ENCODE data around the gene C4orf17.
"Not testable (repeated sequence)": the region's sequence is repeated elsewhere in the genome, so short reads cannot be mapped to it uniquely, and the experiment has no call there.

The C4orf17 gene

DNA sequence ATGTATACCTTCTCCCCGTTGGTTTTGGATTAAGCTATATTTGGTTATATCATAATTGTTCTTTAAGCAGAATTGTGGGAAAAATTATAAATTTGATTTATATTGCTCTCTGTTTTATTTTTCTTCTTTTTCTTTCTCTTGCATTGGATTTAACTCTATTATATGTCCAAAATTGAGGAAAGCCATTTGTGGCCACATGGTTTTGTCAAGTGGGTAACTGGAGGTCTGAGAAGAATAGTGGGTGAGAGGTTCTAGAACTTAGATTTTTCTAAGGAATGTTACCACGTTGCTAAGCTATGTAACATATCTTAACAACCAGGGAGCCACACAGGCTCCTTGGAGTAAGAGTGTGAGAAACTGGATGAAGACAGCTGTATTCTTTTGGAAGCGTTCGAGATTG is at the start of gene C4orf17:
C4orf17 (plus strand) TSS at position 301 of the 400 bp plus-strand sequence. CDS start 2,061 bp downstream, outside the sequence.
- DNase-seq: no peak

DNA sequence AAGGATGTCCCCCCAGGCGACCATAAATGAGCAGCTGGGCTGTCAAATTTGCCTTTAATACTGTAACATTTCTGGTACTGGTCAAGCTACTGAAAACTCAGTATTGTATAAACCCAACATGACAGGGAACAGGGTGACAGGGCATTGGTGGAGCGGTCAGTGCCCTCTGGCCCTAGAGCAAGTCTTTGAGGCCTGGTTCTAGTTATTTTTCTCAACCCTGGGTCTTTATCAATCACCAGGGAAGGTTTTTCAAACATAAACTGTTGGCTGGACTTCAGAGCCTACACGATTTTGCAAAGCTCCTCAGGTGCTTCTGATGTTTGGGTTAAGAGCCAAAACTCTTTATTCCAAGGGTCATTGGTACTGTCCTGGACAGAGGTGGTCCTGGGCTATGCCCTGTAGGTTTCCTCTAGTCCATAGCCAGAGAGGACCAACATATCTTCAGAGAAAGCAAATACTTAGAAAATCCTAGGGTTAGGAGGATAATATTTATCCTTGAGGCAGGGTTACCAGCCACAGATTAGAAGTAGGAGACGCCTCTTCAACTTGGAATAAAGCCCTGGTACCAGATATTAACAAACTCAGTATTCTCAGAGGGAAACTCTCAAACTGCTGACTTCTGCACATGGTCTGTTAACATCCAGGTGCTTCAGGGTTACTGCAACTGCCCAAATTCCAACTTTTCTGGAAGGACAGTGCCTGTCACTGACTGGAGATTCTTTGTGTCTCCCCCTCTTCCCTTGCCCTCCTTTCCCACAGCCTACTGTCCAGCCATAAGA is 49.0 kb upstream of the C4orf17 start:
- no peak for DNase-seq

DNA sequence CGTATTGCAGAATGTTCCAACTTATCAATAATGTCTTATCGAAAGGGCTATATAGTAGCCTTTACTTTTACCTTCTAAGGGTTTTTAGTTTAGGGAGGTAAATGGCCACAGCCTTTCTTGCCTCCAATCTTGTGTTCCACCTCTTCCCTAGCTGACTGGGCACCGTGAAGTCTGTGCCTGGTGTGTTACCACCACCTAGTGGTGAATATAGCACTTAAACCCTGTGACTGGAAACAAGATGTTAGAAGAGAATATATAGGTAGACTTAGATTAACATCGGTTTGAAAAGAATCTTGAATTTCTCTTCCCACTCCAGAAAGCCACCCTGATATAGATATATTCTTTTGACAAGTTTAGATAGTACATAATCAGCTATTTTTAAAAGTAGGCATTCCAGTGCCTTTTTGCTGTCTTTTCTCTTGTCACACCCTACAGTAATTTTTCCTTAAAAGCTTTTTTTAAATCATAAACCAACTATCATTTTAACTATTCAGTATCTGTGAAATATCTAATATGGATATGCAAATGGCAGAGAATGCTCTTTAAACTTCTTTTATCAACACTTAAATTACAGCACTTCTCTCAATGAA is 47.9 kb upstream of the C4orf17 start:
- DNase-seq: peak; percentile 46

DNA sequence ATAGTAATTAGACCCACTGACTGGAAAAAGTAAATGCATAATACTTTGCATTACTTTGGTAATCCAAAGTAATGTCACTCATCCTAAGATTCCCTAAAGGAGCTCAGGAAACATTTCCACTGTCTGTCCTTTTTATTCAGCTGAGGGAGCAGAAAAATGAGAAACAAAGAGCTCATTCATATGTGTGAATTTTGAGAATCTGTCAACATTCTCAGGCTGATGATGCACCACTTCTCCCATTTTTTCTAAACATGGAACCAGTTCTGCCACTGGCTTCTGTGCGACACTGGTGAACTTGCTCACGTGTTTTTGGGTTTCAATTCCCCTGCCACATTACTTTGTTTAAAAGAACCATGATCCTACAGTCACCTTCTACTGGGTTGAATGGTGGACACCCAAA is 47.3 kb upstream of the C4orf17 start:
- DNase-seq: no peak

DNA sequence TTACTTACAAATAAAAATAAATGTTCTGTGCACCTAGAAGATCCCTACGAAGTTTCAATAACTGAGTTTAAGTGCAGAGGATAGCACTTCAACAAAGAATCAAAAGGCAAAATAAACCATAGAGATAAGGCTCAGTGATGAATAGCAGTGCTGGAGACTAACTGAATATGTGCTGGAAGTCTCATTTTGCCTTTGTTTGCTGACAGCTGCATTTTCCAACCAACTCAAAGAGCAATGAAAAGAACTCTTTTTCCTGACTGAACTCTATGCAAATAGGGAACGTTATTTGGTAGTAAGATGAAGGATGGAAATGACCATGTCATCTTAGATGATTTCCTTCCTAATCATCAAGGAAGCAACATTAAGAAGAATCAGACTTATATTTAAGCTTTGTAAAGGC is 42.9 kb upstream of the C4orf17 start:
- DNase-seq: peak; percentile 45

DNA sequence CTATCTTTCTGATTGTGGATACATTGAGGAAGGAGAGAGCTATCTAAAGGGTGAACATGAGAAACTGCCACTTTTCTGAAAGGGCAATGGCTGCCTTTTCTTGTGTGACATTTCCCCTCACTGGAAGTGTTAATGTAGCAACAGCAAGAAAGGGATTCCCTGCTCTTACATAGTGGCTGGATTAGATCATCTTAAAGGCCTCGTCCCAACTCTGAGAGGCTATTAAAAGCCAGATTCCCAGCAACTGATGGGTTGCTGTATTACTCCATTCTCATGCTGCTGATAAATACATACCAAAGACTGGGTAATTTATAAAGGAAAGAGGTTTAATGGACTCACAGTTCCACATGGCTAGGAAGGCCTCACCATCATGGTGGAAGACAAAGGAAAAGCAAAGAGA is 41.9 kb upstream of the C4orf17 start:
- no peak for DNase-seq

DNA sequence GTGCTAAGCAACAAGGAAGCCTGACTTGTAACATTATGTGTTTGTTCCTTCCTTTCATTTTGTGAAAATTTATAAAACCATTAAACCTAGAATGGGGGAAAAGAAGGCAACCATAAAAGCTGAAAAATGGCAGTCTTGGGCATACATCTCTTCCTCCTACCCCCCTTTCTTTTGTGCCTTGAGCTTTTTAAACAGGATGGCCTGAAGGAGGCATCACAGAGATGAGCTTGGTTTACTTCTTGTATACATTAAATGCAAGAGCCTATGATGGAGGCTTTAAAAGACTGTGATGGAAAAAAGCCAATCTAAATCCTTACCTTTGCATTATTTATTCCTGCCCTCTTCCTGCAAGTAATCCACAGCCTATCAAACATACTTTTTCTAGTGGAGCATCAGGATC is 39.5 kb upstream of the C4orf17 start:
- no peak for DNase-seq

DNA sequence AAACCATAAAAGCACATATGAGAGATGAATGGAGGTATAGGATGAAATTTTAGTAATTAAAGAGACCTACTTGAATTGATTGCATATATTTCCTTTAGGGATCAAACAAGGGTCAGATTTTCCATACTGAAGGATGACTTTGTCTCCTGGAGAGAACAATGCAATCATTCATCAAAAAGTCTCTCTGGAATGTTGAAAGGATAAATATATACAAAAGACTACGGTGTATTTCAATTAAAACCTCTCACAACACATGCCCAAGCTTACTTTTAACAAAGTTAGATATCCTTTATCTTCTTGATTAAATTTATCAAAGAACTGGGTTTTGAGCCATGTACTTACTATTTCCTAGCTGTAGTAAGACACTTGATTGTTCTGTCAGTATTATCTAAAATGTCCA is 38.9 kb upstream of the C4orf17 start:
- no peak for DNase-seq

DNA sequence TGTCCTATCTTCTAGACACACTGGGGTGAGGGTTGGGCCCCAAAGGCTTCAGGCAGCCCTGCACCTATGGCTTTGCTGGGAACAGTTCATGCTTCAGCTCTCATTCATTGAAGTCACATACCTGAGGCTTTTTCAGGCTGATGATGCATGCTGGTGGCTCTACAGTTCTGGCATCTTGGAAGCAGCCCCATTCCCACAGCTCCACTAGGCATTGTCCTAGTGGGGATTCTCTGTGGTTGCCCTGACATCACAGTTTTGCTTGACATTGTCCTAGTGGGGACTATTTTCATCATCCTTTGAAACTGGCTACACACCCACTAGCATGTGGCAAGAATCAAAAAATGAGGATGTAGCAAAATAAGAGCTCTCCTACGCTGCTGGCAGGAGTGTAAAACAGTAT is 37.7 kb upstream of the C4orf17 start:
- DNase-seq: no peak

DNA sequence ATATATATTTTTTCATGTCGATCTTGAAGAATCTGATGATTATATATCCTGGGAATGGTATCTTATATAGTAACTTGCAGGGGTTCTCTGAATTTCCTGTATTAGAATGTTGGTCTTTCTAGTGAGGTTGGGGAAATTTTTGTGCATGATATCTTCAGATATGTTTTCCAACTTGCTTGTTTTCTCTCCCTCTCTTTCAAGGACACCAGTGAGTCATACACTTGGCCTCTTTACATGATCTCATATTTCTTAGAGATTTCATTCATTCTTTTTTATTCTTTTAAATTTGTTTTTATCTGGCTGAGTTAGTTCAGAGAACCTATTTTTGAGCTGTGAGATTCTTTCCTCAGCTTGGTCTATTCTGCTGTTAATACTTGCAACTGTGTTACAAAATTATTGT is 27.2 kb upstream of the C4orf17 start:
- DNase-seq: no peak

DNA sequence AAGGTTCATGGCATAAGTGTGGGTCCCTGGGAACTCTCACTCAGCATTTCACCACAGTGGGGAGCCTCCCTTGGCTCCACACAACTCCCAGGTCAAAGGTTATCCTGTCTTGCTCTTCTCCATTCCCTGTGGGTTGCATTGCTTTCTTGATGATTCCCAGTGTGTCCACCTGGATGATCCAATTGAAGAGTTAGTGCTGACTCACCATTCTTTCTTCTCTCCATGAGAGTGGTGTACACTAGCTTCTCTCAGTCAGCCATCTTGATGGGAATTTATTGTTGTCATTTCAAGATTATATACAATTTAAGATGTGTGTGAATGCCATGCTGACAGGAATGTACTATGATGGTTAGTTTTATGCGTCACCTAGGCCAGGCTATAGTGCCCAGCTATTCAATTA is 25.6 kb upstream of the C4orf17 start:
- no peak for DNase-seq

DNA sequence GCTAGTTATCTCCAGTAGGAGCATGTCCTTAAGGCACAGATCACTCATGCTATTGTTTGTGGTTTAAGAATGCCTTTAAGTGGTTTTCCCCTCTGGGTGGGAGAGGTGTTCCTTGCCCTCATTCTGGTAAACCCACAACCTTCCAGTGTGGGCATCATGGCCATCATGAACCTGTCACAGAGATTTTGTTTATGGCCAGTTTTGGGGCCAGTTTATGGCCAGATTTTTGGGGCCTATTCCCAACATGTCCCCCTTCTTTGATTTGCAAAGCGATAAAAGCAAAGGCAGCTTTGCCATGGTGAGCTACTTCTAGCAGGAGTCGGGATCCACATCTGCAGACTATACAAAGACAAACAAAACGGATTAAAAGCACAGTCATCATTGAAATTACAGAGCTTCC is 24.2 kb upstream of the C4orf17 start:
- DNase-seq: not testable (repeated sequence)

DNA sequence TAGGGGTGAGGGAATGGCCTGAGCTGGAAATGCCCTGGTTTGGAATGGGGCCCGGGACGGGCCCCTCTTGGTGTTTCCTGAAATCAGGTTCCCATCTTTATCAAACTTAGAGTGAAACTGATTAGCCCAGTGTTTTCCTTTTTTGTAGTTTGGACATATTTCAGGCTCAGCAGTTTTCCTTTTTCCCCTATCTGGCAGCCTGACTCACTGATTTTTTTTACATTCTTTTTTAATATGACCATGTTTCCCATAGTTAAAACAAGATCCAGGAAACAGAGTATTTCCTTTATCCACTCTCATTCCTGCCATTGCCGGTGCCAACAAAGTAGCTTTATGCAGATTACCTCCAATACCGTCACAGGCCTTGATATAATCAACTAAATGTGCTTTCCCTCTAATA is 20.5 kb upstream of the C4orf17 start:
- DNase-seq: no peak

DNA sequence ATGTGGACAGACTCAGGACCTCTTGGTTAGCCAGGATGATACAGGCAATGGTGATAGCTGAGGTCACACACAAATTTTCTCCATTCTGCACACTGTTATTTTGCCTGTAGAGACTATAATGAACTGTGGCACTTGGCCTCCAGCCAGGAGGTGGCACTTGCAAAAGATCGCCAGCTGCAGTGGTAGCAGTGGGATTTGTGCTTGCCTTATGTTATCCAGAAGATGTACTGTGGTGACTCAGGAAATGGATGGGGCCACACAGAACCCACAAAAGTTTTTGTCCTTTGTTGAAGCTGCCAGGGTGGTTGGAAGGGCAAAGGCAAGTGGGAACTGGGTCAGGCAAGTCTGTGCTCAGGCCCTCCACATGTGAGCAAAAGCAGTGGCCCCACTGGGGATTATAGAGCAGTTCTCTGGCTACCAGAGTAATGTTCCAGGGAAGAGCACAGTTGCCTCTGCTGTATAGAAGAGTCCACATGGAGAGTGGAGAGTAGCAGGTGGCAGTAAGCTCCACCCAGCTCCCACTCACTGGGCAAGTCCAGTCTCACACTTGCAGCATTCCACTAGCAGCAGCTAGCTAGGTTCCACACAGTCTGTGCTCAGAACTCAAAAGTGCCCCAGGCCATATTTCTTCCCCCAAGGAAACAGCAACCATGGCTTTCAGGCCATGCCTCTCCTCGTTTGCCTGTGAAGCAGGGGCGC is 5.9 kb upstream of the C4orf17 start:
- no peak for DNase-seq

DNA sequence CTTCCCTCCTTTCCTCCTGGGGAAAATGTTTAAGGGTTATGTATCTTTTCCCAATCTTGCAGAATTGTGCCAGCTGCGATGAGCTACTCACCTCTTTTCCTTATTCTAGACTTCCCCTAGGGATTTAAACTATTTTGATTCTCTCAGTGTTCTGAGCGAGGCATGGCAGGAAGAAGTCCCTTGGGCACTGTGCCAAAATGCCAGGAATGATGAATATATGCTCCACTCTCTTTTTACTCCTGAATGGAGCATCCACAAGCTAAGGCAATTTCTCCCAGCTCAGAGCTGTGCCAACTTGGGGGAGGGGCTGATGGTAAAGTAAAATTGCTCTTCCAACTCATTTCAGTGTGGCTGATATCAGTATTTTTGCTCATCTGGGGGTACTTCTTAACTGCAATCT is 4.0 kb upstream of the C4orf17 start:
- DNase-seq: no peak

DNA sequence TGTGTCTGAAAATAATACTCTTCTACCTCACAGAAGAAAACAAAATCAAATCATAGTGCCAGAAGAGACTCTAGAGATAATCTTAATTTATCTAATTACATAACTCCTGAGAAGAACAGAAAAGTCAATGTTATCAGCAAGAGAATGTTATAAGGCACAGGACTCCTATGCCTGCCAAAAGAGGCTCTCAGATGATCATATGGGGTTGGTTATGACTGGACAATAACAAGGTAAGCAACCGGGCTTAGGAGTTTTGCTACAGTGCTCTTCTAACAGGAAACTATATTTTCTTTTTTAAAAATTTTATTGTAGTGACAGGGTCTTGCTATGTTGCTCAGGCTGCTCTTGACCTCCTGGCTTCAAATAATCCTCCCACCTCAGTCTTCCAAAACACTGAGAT is 3.5 kb upstream of the C4orf17 start:
- no peak for DNase-seq

DNA sequence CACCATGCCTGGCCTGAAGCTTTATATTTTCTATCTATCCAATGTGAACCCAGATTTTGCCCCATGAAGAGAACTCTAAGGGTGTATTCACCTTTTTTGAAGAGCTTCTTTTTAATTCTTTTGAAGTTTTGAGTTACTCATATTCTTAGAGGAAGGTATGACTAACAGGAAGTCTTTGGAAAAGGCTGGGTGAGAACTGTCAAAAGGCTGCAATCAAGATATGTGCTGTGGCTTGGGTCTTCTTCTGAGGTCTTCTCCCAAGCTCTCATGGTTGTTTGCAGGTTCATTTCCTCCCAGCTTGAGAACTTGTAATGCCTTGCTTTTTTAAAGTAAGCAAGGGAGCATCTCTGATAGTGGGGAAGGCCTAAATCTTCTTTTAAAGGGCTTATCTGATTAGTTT is 3.1 kb upstream of the C4orf17 start:
- DNase-seq: no peak

DNA sequence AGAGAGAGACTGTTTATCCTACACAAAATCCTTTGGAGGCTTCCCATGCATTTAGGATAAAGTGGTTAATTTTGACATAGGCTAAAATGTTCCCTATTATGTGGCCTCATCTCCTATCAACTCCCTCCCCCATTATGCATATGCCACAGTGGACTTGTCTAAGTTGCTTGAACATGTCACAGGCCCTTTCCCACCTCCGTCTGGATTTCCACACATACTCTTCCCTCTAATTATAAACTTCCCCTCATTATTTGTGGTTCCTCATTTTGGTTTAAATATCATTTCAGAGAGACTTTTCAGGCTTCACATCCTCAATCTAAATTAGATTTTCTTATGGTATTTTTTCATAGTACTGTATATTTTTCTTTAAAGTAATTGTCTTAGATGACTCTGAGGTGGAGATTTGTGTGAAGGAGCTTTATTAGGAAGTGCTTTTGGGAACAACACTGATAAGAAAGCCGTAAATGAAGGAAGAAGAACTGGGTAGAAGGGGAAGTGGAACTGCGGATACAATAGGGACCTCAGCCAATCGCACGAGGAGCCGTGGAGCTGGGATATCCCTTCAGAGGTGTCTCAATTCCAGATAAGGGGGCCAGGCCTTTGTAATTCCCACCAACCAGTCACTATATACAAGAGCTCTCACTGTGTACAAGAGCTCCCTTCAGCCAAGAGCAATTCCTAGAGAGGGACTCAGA is 7.9 kb downstream of the C4orf17 start:
- no peak for DNase-seq

DNA sequence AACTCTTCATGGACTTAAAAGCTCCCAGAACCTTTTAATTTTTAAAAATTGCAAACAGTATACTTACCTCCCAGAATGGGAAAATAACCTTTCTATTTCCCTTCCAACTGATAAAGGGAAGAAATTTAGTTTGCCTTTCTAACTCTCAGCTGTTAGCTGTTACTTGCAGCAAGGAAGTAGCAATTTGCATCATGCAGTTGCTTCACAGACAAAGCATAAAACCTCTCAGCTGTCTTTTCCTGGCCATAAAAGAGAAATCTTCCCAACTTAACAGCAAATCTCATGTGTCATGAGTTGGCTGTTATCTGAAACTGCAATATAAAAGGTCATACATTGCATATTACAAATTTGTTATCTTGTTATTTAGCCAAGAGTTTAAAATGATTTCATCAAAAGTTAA is 18.4 kb downstream of the C4orf17 start:
- no peak for DNase-seq

DNA sequence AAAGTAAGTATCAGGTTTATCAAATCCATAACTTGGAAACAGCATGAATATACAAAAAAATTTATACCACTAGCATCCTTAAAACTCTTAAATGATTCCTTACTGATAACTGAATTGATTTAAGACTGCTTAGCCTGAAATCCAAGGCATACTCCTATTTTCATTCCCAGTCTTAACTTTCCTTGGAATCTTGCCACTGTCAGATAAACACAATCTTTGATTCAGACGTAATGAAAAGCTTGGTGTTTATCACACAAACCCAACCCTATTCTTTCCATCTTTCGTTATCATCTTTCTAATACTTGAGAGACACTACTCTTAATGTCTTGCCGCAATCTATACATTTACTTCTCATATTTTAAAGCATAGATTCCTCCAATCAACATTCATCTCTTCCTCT is 19.1 kb downstream of the C4orf17 start:
- no peak for DNase-seq

DNA sequence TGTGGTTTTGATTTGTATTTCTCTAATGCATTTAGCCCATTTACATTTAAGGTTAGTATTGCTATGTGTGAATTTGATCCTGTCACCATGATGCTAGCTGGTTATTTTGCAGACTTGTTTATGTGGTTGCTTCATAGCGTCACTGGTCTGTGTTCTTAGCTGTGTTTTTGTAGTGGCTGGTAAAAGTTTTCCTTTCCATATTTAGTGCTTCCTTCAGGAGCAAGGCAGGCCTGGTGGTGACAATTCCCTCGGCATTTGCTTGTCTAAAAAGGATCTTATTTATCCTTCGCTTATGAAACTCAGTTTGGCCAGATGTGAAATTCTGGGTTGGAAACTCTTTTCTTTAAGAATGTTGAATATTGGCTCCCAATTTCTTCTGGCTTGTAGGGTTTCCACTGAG is 23.9 kb downstream of the C4orf17 start:
- DNase-seq: not testable (repeated sequence)

DNA sequence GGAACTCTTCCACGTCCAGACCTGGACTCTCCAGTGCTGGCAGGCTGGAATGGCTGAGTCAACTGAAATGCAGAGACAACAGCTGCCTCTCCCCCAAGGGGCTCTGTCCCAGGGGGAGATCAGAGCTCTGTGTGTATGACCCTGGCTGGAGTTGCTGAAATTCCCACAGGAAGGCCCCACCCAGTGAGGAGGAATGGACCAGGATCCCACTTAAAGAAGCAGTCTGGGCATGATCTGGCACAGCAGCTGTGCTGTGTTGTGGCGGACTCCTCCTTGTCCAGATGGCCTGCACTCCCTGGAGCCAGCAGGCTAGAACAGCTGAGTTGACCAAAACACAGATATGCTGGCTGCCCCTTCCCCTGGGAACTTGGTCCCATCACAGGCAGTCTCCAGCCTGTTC is 25.4 kb downstream of the C4orf17 start:
- DNase-seq: no peak

DNA sequence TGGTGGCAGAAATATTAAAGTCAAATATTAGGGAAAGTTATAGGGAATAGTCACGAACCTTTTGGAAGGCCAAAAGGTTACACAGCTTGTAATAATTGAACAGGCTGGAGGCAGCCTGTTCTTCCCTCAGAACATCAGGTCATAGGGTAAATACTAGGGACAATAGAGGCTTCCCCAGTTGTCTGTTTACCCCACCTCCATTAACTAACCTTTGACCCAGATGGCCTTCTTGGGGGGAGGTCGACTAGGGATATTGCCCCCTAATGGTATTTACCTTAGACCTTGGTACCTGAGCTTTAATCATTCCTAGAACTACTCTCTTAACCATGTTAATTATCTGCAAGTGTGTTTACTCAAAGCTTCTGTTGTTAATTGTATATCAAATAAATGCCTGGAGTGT is 26.0 kb downstream of the C4orf17 start:
- no peak for DNase-seq

DNA sequence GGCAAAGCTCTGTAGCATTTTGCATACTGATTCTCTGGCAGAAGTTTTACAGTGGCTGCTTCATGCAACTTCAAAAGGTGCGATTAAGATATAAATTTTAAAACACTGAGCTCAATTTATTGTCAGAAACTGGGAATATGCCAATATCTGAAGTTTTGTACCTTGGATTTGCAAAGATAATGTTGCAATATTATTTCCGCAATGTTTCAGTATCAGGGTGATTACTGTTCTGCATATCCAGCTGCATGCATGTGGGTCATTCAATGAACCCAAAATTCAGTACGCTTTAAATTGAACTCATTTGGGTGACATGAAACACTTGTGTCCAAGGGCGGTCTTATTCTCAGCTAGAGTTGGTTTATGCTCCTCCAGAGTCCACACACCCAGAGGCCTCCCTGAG is 26.9 kb downstream of the C4orf17 start:
- DNase-seq: no peak

Data from NCI-H526 treated with DMSO at 0.1 percent for 48 hours (cell line).